ENCODE results near the gene VPREB3.

VPREB3 gene

DNA sequence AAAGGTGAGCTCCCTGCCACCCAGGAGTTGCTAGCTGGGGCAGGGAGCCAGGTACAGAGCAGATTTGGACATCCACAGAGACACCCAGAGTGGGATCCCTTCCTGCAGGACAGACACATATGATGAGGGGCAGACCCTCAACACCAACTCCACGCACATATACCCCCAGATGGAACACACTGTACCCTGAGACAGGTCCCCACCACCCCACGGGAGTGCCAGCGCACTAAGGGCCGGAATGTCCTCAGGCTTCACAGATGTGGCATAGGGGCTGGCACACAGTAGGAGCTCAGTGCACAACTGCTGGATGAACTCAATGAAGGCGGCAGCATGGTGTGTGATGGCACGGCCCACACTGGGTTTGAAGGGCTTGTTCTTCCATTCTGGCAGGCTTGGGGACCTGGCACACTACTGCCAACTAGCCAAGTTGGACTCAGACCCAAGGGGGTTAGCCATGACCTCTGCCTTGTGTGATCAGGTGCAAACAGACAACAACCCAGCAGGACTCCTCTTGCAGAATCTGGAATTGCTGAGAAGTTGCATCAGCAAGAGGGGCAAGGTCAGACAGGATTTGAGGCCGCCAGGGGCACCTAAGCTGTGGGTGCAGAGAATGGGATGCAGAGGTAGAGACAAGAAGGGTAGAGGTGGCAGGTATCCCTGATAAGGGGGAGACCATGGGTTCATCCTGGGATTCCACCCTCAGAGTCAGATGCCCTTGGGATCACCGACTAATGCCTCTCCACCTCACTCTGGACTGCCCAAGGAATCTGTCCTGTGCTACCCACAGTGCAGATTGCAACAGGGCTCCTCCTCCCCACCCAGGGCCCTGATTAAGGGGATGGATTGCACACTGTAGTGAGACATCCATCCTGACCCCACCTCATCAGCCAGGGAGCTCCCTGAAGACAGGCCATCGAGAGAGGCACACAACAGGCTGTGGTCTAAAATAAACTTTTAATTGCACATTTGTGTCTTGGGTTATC lies 11.0 kb upstream of the VPREB3 start:
- DNase-seq (ENCODE audit: low spot score): peak; percentile 57

DNA sequence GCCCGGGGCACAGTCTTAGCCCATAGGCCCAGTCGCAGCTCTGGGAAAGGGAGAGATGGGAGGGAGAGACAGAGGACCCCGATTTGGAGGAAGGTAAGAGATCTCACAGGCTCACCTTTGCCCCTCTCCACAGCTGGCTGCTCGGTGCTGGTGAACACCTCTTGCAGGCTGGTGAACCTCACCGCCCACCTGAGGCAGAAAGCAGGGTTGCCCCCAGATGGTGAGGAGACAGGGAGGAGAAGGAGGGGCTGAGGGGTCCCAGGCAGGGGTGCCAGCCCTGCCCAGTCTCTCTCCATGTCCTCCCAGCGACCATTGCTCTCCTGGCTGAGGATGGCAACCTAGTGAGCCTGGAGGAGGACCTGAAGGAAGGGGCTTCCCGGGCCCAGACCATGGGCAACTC lies 9.7 kb upstream of the VPREB3 start:
- DNase-seq (ENCODE audit: low spot score): peak; percentile 59

DNA sequence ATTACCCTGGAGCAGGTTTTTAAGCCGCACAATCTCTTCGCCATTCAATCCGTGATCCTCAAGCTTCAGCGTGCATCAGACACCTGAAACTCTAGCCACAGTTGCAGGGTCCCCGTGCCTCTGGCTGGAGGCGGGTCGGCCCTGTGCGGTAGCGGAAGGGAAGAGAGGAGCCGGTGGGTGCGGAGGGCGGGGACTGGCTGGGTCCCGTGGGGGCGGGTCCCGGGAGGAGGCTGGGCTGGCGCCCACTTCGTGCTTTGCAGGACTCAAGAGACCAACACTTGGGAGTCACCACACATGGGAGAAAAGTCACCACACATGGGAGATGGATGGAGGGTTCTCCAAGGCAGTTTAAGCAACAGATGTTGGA lies 9.3 kb upstream of the VPREB3 start:
- no peak for DNase-seq (ENCODE audit: low spot score)

DNA sequence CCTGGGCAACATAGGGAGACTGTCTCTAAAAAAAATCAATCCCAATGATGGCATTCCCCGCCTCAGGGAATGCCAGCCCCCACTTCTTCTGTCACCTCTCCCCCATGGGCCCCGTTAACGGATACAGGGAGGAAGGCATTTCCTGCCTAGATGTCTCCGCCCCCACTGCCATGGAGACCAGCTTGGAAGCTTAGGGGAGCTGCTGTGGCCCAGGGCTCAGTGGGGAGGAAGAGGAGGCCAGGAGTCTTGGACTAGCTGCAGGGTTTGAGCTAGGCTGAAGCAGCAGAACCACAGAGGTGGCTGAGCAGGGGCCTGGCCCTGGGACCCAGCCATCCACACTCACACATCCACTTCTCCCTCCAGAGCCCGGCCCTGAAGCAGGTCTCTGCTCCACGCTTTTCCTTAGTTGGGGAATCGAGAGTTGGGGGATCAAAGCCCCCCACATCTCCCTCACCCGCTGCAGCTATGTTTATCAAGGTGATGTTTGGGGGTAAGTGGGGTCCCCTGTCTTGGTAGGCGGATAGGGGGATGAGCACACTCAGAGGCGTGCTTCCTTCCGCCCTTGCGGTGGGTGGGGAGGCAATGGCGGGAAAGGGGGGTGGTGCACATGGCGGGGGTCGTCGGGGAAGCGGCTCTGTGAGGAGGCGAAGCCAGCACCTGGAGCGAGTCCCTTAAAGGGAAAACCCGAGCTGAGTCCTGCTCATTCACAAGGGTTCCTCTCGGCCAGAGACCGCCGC lies 8.8 kb upstream of the VPREB3 start, which contains the start of gene C22orf15:
Gene C22orf15 (plus strand): TSS at position 149 of the 737 bp plus-strand sequence. CDS start 317 bp downstream, at position 466.
- DNase-seq (ENCODE audit: low spot score): peak; percentile 66

DNA sequence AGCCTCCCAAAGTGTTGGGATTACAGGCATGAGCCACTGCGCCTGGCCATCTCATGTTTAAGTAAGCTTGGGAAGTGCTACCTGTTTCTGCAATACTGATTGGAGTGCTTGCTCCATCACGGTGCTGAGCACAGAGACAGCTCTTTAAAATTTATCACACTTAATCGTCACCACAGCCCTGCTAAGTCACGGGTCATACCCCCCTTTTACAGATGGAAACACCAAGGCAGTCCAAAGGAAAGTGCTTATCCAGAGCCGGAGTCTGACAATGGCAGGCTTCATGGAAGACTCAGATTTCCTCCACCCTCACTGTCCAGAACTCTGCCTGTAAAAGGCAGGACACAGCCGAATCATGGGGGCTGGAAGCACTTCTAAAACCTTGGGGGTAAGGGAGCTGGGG lies 5.8 kb upstream of the VPREB3 start:
- no peak for DNase-seq (ENCODE audit: low spot score)

DNA sequence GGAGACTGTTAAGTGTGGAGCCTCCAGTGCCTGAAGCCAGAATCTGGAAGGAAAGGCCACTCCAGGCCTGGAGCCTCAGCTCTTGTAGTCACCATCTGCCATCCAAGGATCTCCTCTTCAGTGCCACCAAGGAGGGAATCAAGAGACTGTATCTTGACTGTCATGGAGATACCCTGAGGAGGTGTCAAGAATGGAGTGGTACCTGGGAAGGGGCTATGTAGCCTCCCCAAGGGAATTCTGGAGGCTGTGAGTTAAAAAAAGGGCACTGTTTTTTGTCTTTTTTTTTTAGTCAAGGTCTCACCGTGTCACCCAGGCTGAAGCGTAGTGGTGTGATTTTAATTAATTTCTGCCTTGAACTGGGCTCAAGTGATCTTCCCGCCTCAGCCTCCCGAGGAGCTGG lies 5.3 kb upstream of the VPREB3 start:
- DNase-seq (ENCODE audit: low spot score): no peak

DNA sequence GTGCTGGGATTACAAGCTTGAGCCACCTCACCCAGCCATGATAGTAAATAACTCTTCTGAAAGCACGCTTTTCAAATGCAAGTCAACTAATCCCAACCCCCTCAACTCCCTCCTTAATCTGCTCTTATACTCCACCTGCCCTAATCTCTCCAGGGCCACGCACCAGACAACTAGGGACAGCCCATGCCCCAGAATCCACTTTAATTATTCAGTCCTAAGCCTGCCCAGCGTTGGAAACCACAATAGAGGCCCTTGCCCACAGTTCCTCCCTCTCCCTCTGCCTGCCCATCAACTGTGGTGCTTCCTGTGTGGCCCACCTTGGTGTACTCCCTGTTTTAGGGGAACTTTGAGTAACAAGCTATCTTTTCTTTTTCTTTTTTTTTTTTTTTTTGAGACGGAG lies 2.7 kb upstream of the VPREB3 start:
- no peak for DNase-seq (ENCODE audit: low spot score)

DNA sequence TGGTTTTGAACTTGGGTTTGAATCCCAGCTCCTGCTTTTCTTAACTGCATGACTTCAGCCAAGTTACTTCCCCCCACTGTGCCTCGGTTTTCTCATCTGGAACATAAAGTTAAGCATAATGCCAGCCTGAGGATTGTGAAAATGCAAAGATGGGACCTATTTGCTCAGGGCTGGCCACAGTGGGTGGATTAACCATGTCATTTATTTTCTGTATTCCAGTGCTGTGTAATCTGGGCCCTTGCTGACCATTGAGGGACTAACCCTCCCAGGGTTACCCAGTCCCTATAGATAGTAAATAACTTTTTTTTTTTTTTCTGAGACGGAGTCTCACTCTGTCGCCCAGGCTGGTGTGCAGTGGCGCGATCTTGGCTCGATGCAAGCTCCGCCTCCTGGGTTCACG lies 1.5 kb upstream of the VPREB3 start:
- DNase-seq (ENCODE audit: low spot score): no peak

DNA sequence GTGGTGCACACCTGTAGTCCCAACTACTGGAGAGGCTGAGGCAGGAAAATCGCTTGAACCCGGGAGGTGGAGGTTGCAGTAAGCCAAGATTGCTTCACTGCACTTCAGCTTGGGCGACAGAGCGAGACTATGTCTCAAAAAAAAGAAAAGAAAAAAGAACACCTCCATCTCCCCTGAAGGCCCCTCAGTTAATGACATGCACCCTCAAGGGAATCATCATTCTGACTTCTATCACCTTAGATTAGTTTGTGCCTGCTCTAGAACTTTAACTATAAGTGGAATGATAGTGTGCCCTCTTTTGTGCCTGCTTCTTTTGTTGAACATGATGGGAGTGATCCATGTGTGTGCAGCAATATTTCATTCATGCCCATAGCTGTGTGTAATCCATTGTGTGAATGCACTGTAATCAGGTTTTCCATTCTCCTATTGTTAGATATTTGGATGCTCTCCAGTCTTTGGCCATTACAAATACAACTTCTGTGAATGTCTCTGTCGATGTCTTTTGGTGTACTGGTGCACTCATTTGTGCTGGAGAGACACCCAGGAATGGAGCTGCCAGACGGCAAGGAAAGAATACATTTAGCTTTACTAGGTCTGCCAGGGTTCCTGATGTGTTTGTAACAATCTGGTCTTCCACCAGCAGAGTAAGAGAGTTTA lies 883 bp upstream of the VPREB3 start:
- DNase-seq (ENCODE audit: low spot score): no peak

DNA sequence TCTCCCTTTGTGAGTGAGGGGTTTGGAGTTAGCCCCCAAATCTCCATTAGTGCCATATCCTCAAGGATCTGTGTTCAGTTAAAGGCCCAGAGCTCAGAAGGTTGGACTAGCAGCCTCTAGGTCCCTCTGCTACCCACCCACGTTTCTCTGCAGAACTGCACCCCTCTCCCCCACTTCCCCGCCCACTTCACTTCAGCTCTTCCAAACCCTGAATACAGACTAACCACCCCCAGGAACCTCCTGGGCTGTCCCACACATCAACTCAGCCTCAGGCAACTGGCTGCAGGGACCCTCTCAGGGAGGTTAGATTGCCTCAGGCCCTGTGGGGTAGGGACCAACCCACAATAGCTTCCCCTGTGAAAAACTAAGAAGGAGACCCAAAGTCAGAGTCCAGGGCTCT lies 840 bp downstream of the VPREB3 start:
- DNase-seq (ENCODE audit: low spot score): no peak

DNA sequence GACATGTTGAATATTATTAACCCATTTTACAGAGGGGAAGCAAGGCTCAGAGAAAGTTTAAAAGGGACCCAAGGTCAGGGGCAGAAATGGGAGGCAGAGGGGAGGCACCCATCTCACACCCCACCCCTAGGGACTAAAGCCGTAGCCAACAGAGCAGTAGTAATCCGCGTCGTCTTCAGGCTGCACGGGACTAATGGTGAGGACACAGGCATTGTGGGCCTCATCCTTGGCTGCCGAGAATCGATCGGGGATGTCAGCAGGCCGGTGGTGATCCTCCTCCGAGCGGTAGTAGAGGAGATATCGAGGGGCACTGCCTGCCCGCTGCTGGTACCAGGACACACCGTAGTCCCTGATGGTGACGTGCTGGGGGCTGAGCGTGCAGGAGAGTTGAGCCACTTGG lies 1.5 kb downstream of the VPREB3 start:
- DNase-seq (ENCODE audit: low spot score): no peak

DNA sequence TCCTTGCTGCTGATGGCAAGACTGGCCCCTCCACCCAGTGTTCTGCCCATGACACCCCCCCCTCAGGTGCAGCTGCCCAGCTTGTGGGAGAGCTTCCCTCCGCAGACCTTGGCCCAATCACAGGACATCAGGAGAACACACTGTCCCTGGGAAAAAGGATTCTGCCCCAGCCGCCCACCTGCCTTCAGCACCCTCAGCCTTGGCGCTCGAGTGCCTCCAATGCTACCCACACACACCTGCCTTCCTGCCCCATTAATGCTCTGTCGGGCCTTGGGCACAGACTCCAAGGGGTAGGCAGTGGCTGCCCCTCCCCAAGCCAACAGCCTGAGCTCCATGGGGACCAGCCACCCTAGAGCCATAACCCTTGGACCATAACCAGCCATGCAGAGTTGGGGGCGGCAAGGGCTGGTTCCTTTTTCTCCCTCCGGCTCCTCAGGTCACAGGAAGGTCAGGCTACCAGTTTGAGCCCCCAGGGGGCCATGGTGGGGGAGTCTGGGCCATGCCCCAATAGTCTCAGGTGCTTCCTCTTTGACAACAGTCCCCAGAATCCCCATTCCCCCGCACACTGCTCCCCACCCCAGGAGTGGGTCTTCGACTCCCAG lies 2.0 kb downstream of the VPREB3 start:
- no peak for DNase-seq (ENCODE audit: low spot score)

DNA sequence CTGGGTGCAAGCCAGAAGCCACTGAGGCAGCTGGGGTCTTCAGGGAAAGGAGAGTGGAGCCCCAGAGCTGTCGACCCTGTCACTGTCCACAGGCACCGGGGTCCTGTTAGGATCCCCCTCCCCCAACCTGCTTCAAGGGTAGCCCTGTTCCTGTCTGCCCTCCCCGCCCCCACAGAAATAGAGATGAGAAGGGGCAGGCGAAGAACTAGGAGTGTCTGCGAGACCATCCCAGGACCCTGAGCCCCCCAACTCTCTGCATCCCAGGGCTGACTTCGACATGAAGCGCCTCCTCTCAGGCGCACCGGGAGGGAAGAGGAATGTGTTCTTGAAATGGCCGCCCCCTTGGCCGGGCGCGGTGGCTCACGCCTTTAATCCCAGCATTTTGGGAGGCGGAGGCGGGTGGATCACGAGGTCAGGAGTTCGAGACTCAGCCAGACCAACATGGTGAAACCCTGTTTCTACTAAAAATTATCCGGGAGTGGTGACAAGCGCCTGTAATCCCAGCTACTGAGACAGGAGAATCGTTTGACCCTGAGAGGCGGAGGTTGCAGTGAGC lies 2.7 kb downstream of the VPREB3 start:
- no peak for DNase-seq (ENCODE audit: low spot score)

DNA sequence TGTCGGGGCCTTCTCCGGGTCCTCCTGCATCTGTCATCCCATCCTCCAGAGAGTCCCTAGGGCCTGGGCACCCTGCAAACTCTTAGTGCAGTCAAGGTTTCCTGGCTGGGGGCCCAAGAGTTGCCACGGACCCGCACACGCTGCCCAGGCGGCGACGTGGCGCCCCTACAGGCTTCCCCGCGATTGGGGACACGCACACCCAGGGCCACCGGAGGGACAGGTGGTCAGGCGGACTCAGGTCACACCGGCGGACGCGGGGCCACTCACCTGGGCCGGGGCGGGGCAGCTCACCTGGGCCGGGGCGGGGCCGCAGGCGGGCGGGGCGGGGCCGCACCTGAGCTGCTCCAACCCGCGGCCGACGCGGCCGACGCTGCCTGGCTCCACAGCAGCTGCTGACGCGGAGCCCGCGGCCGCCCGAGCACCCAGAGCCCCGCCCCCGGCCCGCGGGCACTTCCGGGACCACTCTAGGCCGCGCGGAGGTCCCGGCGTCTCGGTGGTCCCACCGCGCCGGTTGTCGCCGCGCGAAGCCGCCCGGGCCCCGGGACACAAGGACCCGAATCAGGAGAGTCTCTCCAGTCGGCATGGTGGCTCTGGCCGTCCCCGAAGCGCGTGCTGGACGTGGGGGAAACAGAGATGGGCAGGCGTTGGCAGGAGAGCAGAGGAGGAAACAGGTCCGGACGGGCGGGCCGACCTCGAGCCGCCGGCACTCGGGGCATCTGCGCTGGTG lies 3.3 kb downstream of the VPREB3 start, which contains the start of gene ZNF70:
Gene ZNF70 (minus strand): TSS at position 399 of the 727 bp plus-strand sequence. CDS start 5,972 bp downstream, outside the sequence.
- DNase-seq (ENCODE audit: low spot score): peak; percentile 90

DNA sequence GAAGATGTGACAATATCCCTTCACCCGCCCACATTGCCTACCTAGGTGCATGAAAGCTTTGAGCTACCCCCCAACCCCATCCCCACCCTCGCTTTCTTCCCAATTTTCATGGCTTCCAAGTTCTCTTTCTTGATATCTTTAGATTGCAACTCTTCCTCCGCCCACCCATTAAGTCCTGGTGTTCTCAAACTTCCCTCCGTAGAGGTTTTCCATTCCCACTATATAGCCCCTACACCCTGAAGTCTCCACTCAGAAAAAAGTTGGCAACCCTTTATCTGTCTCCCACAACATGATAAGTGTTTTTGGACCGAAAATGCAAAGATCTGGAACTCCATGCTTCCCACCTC lies 3.9 kb downstream of the VPREB3 start:
- DNase-seq (ENCODE audit: low spot score): no peak

DNA sequence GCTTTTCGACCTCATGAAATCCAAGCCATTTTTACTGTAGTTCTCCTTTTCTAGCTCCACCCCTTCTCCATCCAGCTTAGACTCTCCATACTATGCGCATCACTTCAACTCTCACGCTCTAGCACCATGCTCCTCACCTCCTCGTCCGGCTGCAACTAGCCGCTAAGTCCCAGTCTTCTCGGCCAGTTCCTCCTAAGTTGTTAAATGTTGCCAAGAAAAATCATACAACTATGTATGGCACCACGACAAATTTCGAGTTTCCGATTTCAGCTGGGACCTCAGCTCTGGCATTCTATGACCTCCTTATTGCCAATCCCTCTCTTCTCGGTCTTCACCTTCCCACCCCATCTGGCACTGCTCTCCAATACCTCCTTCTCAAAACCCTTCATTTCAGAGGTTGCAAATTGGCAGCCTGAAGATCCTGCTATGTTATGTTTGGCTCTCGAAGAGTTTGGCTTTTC lies 4.4 kb downstream of the VPREB3 start:
- DNase-seq (ENCODE audit: low spot score): no peak

DNA sequence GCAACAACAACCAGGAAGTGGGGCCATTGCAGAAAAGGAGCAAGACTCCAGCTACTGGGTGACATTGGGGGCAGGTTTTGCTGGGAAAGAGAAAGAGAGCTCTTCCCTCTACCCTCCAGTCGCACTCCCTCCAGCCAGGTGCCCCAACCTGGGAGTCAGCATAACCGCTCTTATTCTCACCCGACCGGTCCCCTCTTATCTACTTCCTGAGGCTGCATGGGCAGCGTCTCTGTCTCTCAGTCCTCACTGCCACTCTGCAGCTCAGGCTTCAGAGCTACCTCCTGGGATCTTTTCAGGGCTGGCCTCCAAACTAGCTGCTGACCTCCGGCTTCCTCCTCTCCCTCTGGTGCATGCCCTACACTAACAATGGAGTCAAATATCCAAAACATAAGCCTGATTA lies 8.4 kb downstream of the VPREB3 start:
- no peak for DNase-seq (ENCODE audit: low spot score)

DNA sequence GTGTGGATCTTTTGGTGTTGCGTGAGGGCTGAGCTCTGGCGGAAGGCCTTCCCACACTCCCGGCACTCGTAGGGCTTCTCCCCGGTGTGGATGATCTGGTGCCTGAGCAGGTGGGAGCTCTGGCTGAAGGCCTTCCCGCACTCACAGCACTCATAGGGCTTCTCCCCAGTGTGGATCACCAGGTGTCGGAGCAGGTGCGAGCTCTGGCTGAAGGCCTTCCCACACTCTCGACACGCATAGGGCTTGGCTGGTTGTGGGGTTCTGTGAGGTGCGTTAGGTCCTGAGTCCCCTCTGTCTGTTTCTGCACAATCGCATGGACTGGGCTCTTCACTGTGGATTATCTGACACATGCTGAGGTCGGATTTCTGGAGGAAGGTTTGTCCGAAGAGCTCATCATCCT lies 9.7 kb downstream of the VPREB3 start:
- no peak for DNase-seq (ENCODE audit: low spot score)

DNA sequence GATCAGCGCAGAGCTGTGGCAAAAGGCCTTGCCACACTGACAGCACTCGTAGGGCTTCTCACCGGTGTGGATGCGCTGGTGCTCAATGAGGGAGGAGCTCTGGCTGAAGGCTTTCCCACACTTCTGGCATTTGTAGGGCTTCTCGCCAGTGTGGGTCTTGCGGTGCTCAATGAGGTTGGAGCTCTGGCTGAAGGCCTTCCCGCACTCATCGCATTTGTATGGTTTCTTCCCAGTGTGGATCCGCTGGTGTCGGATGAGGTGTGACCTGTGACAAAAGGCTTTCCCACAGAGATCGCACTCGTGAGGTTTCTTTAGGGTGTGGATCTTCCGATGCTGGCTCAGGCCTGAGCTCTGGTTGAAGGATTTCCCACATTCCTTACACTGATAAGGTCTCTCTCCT lies 10.2 kb downstream of the VPREB3 start:
- DNase-seq (ENCODE audit: low spot score): no peak

DNA sequence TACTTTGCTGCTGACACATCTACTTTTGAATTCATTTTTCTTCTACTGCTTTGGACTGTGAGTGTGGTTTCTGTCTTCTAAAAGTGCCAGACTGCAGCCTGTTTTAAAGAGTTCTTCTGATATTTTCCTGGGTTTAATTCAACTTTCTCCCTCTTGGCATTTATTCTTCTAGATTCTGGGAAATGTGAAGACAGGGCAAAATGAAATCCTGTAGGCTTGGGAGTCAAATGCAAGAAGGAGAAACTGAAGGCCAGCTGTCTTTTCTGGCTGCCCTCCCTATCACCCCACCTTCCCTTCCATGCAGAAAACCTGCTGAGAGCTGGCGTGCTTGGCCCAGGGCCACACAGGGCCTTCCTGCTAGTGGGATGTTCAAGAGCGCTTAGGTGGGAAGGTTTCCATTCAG lies 10.9 kb downstream of the VPREB3 start:
- DNase-seq (ENCODE audit: low spot score): no peak
